Fibroblast of the aortic adventitia (primary cell): Measurements from ENCODE around the gene KLHL29. TPM values are rescaled to one million over a fixed set of nuclear protein-coding genes. Genes with fewer than 3 reads are reported as not detected.

ENCODE experiments used
- DNase-seq: peaks from one replicate; pipeline ENCODE4 v3.0.0-alpha.2; 2010; ENCODE audit warnings: low read depth
- H3K4me3 ChIP-seq: 2 replicates; pipeline ENCODE4 v1.5.1; 2011; ENCODE audit warnings: low read depth, mild to moderate bottlenecking, control low read depth, low read length, moderate library complexity
- CTCF ChIP-seq: IDR thresholded peaks from 2 replicates; pipeline ENCODE4 v1.5.1; 2011; ENCODE audit warnings: mild to moderate bottlenecking, low read length, control low read depth, inconsistent platforms; ENCODE audit not compliant: insufficient read depth
- total RNA-seq: library from RNA; depleted of rRNA; stranded (reverse); fragments of >200 nt; gene quantifications from 2 replicates; pipeline ENCODE4 v1.2.3, GENCODE V29; 2012; ENCODE audit warnings: low replicate concordance

The KLHL29 gene
- total RNA-seq, 1 donor, result 4.7 TPM

GRCh38 chr2:23504591-23504990 is 119.6 kb downstream of the KLHL29 start:
- TF ChIP-seq CTCF, result no peak
- no peak for DNase-seq
- H3K4me3 ChIP-seq, result no peak overlapping the region

GRCh38 chr2:23505218-23505983 is 120.4 kb downstream of the KLHL29 start:
- no peak for DNase-seq
- no peak for TF ChIP-seq CTCF

GRCh38 chr2:23505984-23506380 is 121.0 kb downstream of the KLHL29 start:
- no peak for TF ChIP-seq CTCF
- H3K4me3 ChIP-seq, result no peak overlapping the region
- peak; percentile 66 for DNase-seq

More at GRCh38 chr2:23505218-23505983, 120.4 kb downstream of the KLHL29 start:
- H3K4me3 ChIP-seq, result no peak overlapping the region

GRCh38 chr2:23506531-23507266 is 121.7 kb downstream of the KLHL29 start:
- peak; percentile 68 for DNase-seq
- TF ChIP-seq CTCF, result no peak
- no peak overlapping the region for H3K4me3 ChIP-seq

GRCh38 chr2:23507267-23508065 is 122.5 kb downstream of the KLHL29 start:
- no peak for TF ChIP-seq CTCF
- no peak overlapping the region for H3K4me3 ChIP-seq
- DNase-seq, result no peak

GRCh38 chr2:23508066-23508390 is 123.0 kb downstream of the KLHL29 start:
- no peak for TF ChIP-seq CTCF
- DNase-seq, result no peak

More at GRCh38 chr2:23508066-23508390, 123.0 kb downstream of the KLHL29 start:
- H3K4me3 ChIP-seq, result no peak overlapping the region
